Activated CD8-positive, alpha-beta memory T cell treated with anti-CD3 and anti-CD28 coated beads for 24 hours (primary cell): ENCODE measurements around the gene STAB2.
"Not testable (repeated sequence)": the region's sequence is repeated elsewhere in the genome, so short reads cannot be mapped to it uniquely, and the experiment has no call there.

Source experiments
- DNase-seq: peaks from one replicate; pipeline ENCODE4 v3.0.0-alpha.2; 2020

Gene STAB2

DNA sequence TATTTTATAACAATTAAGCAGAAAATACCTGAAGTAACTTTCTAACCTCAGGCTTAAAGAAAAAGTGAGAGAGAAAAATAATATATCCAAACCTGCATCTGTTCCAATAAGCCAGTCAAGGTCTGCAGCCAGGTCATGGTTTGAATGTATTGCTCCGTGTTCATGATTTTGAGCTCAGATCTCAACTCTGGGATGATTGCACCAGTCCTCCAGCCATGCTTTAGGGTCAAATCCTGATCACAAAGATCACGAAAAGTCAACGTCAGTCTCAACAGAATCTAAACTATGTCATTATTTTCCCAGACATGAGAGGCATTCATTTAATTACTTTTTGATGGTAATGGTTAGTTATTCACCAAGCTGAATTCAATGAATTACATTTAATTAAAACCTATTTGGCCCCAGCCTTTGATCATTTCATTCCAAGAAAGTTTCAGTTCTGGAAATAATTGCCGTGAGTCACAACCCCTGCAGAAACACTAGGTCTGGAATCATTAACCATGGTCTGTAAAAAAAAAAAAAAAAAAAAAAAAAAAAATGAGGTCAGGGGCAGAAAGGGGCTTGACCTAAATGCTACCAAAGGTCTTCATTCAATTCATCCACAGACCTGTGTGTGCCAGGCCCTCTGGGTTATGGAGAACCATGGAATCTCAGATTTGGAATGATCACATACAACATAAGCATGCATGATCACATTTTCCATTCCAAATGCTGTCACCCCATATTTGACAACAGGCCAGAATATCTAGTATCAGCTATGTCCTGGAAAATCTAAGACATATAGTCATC lies 198.4 kb downstream of the STAB2 start:
- no peak for DNase-seq

DNA sequence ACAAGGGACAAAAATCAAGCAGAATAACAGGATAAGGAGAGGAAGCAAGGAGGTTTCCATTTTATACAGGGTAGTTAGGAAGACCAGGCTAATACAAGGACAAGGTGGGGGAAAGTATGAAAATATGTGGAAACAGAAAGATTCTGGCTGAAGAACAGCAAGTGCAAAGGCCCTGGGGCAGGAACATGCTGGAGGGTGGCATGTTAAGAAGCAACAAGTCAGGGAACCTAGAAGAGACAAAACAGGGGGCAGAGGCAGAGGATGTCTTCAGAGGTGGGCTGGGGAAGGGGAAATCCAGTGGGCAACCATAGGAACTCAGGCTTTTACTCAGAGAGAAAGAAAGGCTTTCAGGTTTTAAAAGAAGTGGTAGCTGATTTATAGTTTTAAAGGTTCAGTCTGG lies 199.1 kb downstream of the STAB2 start:
- no peak for DNase-seq

DNA sequence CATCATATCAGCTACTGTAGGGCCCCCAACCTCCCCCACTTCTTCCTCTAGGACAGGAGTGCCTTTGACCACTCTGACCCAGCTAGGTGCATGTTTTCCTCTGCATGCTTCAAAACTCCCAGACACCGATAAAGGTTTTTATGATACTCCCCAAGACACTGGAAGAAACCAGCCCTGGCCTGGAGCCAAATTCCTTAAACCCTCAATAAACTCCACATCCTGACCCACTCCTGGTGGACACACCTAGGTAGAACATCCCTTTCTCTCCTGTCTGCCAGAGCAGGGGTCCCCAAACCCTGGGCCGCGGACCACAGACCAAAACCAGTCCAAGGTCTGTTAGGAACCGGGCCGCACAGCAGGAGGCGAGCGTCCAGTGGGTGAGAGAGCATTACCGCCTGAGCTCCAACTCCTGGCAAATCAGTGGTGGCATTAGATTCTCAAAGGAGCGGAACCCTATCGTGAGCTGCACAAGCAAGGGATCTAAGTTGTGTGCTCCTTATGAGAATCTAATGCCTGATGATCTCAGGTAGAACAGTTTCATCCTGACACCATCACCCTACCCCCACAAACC lies 204.4 kb downstream of the STAB2 start:
- no peak for DNase-seq

DNA sequence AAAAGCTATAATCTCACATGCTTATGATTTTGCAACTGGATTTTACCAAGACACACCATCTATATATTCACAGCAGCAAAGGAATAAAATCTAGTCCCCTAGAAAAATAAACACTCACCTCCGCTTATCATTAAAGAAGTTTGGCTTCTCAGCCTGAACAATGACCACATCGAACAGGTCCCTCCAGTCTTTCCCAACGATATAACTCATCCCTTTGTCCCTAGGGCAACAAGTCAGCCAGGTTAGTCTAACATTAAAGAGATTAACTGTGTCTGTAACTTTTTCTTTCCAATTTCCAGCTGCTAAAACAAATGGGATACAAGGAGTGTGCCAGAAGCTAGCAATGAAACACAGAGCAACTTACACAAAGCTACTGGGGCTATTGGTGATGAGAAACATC lies 206.0 kb downstream of the STAB2 start:
- no peak for DNase-seq

DNA sequence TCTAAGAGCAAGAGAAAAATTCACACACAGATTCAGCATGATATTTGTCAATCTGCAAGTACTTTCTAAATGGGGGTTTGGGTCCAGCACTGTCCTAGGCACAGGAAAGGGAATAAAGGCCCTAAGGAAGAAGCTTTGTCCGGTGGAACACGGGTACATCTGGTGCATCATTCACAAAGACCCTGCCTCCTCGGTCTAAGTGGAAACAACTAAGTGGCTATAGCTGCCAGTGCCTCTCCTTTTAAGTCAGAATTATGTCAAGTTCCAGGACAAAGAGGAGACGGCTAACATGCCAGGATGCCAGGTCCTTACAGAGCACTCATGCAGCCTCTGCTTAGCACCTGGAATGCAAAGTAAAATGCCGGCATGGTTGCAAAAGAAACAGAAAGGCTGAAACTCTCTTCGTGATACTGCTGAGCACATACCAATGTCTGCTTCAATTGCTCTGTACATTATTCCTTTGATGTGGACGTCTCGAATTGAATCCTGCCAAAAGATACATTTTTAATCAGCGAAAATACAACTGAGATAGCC lies 206.5 kb downstream of the STAB2 start:
- no peak for DNase-seq

DNA sequence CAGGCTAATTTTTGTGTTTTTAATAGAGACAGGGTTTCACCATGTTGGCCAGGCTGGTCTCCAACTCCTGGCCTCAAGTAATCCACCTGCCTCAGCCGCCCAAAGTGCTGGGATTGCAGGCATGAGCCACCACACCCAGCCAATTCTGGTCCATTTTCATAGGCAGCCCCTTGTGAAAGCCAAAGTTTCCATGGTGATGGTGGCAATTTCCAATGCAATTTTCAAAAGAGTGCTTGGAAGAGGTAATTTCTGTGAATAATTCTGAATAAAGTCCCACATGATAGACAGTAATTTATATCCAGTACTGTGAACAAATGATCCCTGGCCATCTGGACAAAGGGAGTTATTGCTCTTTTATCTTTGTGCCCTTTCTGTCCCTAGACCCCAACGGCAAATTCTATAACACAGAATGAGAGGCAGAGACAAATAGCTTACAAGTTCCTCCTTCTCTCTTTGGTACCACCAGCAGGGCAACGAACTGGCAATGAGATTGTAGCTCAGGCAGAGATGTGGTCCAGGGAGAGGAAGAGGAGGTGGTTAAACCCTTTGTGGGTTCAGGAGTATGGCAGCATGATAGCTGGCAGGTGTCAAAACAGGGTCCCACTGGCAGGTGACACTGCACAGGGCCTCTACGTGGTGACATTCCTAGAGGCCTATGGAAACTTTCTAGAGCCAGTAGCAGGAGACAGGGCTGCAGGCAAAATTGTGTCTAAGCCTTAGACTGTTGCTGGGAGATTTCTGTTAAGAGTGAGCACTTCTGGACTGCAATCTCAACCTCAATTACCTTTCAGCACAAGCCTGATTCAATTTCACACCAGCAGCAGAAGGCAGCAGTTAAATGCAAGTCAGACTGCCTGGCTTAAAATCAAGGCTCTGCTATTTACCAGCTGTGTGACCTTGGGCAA lies 207.5 kb downstream of the STAB2 start:
- no peak for DNase-seq

DNA sequence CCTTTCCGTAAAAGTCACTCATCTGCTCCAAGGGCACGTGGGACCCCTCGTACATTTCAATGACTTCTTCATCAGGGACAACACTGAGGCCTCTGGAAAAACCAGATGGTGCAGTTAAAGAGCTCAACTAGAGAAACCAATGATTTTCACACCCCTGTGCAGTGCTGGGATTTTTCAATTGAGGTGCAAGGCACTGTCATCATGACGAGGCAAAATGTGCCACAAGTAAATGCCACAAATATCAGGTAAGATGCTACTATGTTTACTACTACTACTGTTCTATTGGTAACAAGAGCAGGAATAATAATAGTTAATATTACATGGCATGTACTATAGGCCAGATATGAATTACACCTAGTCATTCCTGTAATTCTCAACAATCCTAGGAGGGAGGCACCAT lies 211.5 kb downstream of the STAB2 start:
- no peak for DNase-seq

DNA sequence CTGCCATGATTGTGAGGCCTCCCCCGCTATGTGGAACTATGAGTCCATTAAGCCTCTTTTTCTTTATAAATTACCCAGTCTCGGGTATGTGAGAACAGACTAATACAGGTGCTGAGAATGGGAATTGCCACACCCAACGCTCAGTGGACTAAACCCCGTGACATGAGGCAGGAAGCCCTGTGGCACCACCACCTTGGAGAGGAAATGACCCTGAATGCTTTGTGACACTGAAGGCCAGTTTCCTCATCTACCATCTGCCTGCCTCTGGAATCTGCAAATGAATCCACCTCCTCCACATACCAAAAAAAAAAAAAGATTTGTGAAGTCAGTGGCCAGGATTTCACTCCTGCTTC lies 212.4 kb downstream of the STAB2 start:
- DNase-seq = no peak

DNA sequence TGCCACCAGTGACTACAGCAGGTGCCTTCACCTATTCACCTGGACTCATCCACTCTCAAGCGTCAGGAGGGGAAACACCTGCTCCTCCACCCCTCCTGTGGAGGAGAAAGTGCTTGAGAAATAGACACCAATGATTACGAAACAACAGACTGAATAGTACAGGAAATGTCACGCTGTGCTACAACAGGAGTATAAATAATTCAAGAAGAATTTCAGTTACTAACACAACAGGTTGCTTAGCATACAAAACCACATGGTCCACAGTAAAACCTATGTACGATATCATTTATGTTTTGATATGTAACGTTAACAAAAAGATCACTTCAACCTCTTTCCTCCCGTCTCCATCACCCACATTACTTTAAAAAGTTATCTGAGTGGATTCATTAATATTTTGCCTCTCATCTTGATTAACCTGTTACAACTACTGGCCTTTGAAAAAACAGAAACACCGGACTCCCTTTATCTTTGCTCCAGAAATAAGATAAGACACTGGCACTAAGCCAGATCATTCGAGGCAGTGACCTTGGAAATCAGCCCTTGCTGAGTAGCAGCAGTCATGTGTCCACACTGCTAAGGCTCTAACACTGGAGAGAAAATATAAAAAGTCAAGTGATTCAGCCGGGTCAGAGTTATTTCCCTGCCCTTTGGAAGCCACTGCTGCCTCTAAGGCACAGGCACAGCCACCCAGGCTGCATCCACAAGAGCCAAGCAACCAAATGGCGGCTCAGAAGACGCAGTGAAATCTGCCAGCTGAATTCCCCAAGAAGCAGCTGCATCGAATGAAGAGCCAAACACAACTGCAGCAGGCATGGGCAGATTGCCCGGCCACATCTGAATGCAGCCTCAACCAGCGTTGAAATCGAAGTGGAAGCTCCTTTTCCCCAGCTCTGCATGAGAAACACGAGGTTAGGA lies 213.0 kb downstream of the STAB2 start:
- DNase-seq = no peak

DNA sequence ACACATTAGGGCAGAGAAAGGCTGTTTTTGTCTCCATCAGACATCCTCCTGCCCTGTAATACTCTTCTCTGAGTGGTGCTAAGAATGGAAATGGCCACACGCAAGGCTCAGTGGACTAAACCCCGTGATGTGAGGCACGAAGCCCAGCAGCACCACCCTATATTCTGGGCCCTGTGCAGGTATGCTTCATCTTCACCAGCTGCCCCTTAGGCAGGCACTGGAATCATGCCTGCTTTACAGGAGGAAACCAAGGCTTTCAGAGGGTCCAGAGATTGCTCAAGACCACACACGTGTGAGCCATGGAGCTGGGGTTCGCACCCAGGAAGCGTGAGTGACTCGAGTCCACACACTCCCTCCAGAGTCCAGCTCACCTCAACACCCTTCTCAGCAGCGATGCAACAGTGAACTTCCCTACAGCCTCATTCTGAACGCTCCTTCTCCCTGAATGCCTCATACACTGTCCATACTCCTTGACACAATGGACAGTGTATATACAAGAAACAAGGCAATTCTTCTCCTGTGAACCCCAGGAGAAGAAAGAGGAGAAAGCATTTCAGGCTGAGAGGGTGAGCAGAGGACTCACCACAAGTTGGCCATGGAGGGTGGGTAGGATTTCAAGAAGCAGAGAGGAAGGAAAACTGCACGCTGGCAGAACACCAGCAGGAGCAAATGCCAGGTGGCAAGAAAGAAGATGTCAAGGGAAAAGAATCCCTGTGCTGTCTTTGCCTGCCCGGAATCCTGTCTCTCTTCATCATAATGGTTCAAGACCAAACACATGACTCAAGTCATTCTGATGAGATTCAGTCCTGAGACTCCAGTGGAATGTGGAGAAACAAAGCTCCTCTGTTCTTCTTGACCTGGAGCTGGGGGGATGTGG lies 214.9 kb downstream of the STAB2 start:
- no peak for DNase-seq

DNA sequence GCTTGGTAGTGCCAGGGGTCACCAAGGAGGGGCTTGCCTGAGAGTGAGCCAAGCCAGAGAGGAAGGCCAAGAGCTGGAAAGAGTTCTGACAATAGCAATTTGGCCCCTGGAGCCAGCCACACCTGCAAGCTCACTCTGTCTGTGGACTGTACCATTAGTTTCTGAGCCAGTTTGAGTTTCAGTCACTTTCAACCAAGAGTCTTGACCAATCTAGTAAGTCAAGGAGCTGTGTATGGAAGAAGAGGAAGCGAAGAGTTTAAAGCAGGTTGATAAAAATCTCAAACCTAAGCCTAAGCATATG lies 215.5 kb downstream of the STAB2 start:
- no peak for DNase-seq

DNA sequence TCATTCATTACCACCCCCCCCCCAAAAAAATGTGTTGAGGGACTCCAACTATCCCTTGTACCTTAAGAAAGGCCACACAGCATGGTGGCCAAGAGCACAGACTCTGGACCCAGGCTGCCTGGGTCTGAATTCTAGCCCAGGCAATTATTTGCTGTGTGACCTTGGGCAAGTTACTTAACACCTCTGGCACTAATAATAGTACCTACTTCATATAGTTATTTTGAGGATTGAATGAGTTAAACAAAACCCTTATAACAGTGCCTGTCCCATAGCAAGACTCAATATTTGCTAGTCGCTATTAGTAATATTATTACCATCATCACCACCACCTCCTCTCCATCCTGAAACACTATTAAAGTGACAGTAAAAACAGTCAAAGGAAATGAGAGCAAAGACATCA lies 216.8 kb downstream of the STAB2 start:
- DNase-seq = no peak

DNA sequence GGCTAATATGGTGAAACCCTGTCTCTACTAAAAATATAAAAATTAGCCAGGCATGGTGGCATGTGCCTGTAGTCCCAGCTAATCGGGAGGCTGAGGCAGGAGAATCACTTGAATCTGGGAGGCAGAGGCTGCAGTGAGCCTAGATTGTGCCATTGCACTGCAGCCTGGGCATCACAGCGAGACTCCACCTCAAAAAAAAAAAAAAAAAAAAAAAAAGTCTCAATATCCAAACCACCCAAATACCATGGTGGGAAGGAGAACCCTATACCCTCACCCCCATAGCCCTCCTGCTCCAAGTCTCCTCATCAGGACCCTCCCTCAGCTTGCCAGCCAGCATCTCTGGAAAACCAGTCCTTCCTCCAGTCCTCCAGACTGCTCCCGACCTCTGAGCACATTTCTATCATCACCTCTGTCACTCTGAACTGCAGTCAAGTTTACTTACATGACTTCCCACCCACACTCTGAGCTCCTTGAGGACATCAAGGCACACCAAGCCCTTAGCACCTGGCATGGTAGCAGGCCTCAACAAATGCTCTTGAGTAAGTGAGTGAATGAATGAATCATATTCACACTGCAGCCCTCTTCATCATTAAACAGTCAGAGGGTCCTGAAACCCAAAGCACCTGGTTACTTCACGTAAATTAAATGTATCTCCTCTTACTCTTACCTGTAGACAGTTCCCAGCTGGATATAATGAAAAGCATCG lies 218.7 kb downstream of the STAB2 start:
- no peak for DNase-seq

DNA sequence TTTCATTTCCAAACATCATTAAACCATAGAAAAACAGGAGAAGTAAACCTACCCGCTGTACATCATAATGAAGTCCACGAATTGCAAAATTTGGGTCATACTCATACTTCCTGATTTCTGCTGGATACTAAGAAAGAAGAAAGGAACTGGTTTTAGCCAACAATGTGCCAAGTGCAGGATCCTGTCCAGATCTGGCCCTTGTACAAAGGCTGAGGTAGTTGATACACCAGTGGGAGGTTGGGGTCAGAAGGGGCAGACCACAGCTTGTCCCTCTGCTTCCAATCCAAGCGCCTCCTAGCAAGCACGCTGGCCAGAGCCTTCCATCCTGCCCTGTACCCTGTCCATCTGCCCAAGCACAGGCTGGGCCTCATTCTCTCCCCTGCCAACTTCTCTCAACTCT lies 219.7 kb downstream of the STAB2 start:
- DNase-seq = no peak

DNA sequence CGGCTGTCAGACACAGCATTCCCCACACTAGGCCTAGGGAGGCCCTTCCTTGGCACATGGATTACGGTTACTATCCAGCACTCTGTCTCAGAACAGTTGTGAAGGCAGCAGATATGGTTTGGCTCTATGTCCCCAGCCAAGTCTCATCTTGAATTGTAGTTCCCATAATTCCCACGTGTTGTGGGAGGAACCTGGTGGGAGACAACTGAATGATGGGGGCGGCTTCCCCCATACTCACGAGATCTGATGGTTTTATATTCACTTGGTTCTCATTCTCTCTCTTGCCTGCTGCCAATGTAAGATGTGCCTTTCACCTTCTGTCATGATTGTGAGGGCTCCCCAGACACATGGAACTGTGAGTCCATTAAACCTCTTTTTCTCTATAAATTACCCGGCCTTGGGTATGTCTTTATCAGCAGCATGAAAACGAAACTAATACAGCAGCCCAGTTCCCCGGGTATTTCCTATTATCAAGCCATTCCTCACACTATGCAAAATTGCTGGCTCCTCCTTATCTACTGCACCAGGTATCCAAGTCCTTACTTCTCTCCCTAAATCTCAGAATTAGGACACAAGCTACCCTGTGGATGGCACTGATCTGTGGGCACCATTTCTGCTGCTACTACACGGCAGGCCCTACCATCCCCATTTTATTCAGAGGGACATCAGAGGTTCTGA lies 220.6 kb downstream of the STAB2 start:
- no peak for DNase-seq

DNA sequence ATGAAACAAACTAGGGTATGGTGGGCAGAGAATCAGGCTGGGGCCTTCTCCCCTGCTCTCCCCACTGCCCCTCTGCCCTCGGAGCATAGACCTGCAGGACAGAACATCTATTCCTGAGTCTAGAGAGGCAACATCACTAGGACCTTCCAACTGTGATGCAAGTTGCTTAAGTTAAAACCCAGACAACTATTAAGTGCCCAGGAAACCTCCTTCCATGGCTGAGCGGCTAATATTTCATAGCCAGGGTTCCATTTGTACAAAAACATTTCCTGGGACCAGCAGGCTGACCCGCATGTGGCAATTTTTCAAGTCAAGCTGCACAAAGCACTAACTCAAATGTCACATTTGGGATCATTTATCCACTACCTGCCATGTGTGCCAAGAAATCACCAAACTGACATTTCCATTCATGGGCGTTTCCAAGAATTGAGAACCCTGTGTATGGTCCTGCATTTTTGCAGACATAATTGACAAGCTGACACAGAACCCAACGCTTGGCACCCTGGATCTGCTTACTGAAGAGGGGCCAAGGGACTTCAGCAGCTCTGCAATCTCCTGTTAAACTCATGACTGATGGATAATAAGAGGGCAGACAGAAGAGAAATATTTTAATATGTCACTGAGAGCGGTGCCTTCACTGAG lies 221.3 kb downstream of the STAB2 start:
- DNase-seq = no peak

DNA sequence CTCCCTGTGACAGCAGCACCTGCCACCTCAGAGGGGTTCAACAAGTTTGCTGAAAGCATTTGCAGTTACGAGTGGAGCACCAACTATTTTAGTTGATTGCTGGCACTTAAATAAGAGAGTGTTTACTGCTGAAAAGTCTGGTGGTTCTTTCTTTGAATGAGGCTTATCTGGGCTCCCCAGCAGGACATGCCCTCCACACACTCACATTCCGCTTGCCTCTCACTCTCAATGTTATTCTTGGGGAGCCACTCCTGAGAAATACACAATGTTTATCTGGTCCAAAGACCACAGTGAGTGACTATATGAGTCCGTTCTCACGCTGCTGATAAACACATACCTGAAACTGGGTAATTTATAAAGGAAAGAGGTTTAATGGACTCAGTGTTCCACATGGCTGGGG lies 222.1 kb downstream of the STAB2 start:
- no peak for DNase-seq

DNA sequence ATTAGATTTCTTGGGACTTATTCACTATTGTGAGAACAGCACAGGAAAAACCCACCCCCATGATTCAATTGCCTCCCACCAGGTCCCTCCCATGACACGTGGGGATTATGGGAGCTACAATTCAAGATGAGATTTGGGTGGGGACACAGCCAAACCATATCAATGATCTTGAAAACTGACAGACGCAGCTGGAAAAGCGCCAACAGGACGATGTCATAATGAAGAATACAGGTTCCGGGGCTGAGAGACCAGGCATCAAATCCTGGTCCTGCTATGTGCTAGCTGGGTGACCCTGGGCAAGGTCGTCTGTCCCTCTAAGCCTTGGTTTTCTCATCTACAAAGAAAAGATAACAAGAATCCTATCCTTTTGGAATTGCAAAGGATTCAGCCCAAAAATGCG lies 222.6 kb downstream of the STAB2 start:
- not testable (repeated sequence) for DNase-seq

DNA sequence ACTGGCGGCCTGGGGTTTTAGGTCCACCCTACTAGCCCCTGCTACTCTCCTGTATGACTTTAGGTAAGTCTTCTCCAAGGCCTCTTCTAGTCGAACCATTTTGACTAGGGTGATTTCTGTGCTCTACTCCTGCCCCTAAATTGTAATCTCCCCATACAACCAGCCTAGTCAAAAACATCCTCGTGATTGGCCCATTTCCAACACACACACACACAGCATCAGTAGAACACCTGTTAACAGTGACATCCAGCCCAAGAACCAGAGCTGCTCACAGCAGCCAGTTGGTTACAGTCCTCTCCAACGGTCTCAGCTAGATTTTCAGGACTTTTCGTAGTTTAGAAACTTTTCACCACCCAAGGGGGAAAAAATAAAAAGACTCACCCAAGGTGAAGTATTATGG lies 223.0 kb downstream of the STAB2 start:
- no peak for DNase-seq

DNA sequence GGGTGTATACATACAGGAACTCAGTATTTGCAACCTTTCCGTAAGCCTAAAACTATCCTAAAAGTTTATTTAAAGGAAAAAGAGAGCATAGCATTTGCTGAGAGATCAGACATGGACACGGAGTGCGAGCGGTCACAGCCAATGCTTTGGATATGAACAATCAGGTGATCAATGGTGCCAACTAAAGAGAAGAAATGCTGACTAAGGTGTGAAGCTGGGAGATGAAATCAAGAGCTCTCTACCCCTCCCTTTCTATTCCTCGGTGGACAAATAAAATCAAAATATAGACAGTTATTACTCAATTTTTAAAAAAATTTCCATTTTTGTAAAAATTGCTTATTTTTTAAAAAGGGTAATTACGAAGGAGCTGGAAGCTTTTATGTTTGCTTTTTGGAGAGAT lies 224.7 kb downstream of the STAB2 start:
- no peak for DNase-seq
